Gastrocnemius medialis (tissue), 4 donors: ENCODE measurements around the gene ASB6. TPM values are rescaled to one million over a fixed set of nuclear protein-coding genes. Genes with fewer than 3 reads are reported as not detected.

Source experiments
- ATAC-seq, 2 donors: fragments of 150-250 bp; one replicate each; pipeline ENCODE4 v1.9.1; 2016
- DNase-seq, 2 donors: peaks; one replicate each; pipeline ENCODE4 v3.0.0-alpha.2; 2019
- H3K27ac ChIP-seq, 4 donors: fragments of 200-600 bp; sonication (generic); 1 replicate in 1 of 4; 2 replicates in 3 of 4; pipeline ENCODE4 v1.5.1; 2016 to 2018; ENCODE audit warnings: mild to moderate bottlenecking in 2 of 4, moderate library complexity in 1 of 4
- H3K27me3 ChIP-seq, 3 donors: fragments of 200-600 bp; sonication (generic) in 2 of 3; 1 replicate in 1 of 3; 2 replicates in 2 of 3; pipeline versions ENCODE4 v1.5.1 to v1.6.0; 2016 to 2019; ENCODE audit warnings: mild to moderate bottlenecking in 1 of 3, moderate library complexity in 1 of 3
- H3K36me3 ChIP-seq, 2 donors: fragments of 200-600 bp; sonication (generic) in 1 of 2; one replicate each; pipeline ENCODE4 v1.5.1; 2017 to 2018
- H3K4me1 ChIP-seq, 2 donors: fragments of 200-600 bp; sonication (generic) in 1 of 2; one replicate each; pipeline ENCODE4 v1.5.1; 2016 to 2017; ENCODE audit warnings: mild to moderate bottlenecking in 2 of 2
- H3K4me3 ChIP-seq, 4 donors: fragments of 200-600 bp; sonication (generic) in 3 of 4; 1 replicate in 1 of 4; 2 replicates in 3 of 4; pipeline ENCODE4 v1.5.1; 2016 to 2019; ENCODE audit warnings: mild to moderate bottlenecking in 2 of 4
- H3K9me3 ChIP-seq, 3 donors: fragments of 200-600 bp; sonication (generic) in 2 of 3; 1 replicate in 1 of 3; 2 replicates in 2 of 3; pipeline ENCODE4 v1.5.1; 2016 to 2019
- CTCF ChIP-seq, 5 experiments: fragments of 450-650 bp in 3 of 5; fragments of 200-600 bp in 2 of 5; sonication (generic) in 2 of 5; IDR thresholded peaks in 4 of 5; conservative IDR thresholded peaks in 1 of 5; 1 replicate in 4 of 5; 2 replicates in 1 of 5; pipeline ENCODE4 v1.5.1; 2016 to 2019; ENCODE audit warnings: antibody characterized with exemption in 5 of 5, mild to moderate bottlenecking in 3 of 5, moderate library complexity in 3 of 5
- POLR2A ChIP-seq, 2 donors: fragments of 450-650 bp; IDR thresholded peaks; one replicate each; pipeline ENCODE4 v1.6.1; 2017; ENCODE audit warnings: antibody characterized with exemption in 2 of 2, mild to moderate bottlenecking in 2 of 2, moderate library complexity in 2 of 2
- in situ Hi-C, 4 donors: fragments of 200-750 bp; cut with MboI; loops; one replicate each; pipeline versions ENCODE4 v1.15.0 to v1.8.0; 2017; ENCODE audit warnings: low sequenced_read_pairs in 4 of 4
- intact Hi-C: fragments of 100-400 bp; cut with DNase I; formaldehyde crosslinking; loops from one replicate; pipeline ENCODE4 v1.15.1; 2023; ENCODE audit warnings: low total_unique reads
- total RNA-seq, 4 donors: library from RNA; depleted of rRNA; stranded (reverse); fragments of >200 nt; gene quantifications; one replicate each; pipeline versions ENCODE4 v1.1.0 to v1.2.3, GENCODE V29; 2016

Gene ASB6
- total RNA-seq, 4 donors from 2014 or later, result 14.4 to 24.0 (median 19.4) TPM

GRCh38 chr9:129620669-129621295 is 21.2 kb downstream of the ASB6 start, which contains the start of gene C9orf50:
Gene C9orf50, minus strand, starts transcription at chr9:129621101. Its CDS starts 527 bp downstream, at chr9:129620574.
- in situ Hi-C loops, result no loop called here
- DNase-seq (no peak), ATAC-seq (no peak)
- Histone ChIP-seq H3K36me3 (no peaks in the 10 kb centered on the region), H3K4me1 (peaks cover 0 to 5% of the 10 kb centered on the region in 2 donors), H3K27ac (no peak within 1 kb of the TSS), H3K9me3 (no peaks in the 10 kb centered on the region), H3K4me3 (peak within 1 kb of the TSS; percentile 43 to 64 (median 49)), H3K27me3 (peaks cover 14 to 27% (median 16%) of the 10 kb centered on the region in 3 donors)
- TF ChIP-seq POLR2A (IDR thresholded peaks at IDR 0.05) (no peak), CTCF (IDR thresholded peaks at IDR 0.05 in 4 of 5, conservative IDR thresholded peaks at IDR 0.05 in 1 of 5) (no peak)
- intact Hi-C loops, result no loop called here

GRCh38 chr9:129619787-129620668 is 21.9 kb downstream of the ASB6 start:
- H3K9me3 ChIP-seq, result no peaks in the 10 kb centered on the region
- ATAC-seq, result no peak
- no peaks in the 10 kb centered on the region for H3K36me3 ChIP-seq
- peaks cover 0 to 5% of the 10 kb centered on the region in 2 donors for H3K4me1 ChIP-seq
- intact Hi-C loops, result no loop called here
- in situ Hi-C loops, result loop anchor here in 3 of 4 donors (5.0 to 10.0 kb wide), 3 partner anchors 483 to 488 kb away; no protein-coding TSS in a partner anchor
- peaks cover 14 to 27% (median 16%) of the 10 kb centered on the region in 3 donors for H3K27me3 ChIP-seq
- DNase-seq, result no peak
- peak overlapping the region; percentile 43 to 64 (median 49) for H3K4me3 ChIP-seq
- H3K27ac ChIP-seq, result no peak overlapping the region
- TF ChIP-seq POLR2A (IDR thresholded peaks at IDR 0.05) (no peak), CTCF (IDR thresholded peaks at IDR 0.05 in 4 of 5, conservative IDR thresholded peaks at IDR 0.05 in 1 of 5) (no peak)

GRCh38 chr9:129617167-129617566 is 24.8 kb downstream of the ASB6 start:
- TF ChIP-seq CTCF (IDR thresholded peaks at IDR 0.05 in 4 of 5, conservative IDR thresholded peaks at IDR 0.05 in 1 of 5) (no peak), POLR2A (IDR thresholded peaks at IDR 0.05) (no peak)
- ATAC-seq, result no peak
- no peak overlapping the region for H3K27ac ChIP-seq
- intact Hi-C loops, result no loop called here
- peaks cover 0 to 5% of the 10 kb centered on the region in 2 donors for H3K4me1 ChIP-seq
- no peak overlapping the region for H3K4me3 ChIP-seq
- no peak for DNase-seq
- no peaks in the 10 kb centered on the region for H3K9me3 ChIP-seq
- no peaks in the 10 kb centered on the region for H3K36me3 ChIP-seq
- in situ Hi-C loops, result loop anchor here in 3 of 4 donors (5.0 to 10.0 kb wide), 3 partner anchors 480 to 485 kb away; no protein-coding TSS in a partner anchor
- H3K27me3 ChIP-seq, result peaks cover 14 to 27% (median 16%) of the 10 kb centered on the region in 3 donors

- H3K36me3 ChIP-seq, result no peaks in the 10 kb centered on the region
- TF ChIP-seq CTCF (IDR thresholded peaks at IDR 0.05 in 4 of 5, conservative IDR thresholded peaks at IDR 0.05 in 1 of 5), result no peak
- TF ChIP-seq POLR2A (IDR thresholded peaks at IDR 0.05), result no peak
- DNase-seq (no peak), ATAC-seq (no peak)
- no peak overlapping the region for H3K27ac ChIP-seq
- no peak overlapping the region for H3K4me3 ChIP-seq
- in situ Hi-C loops (loop anchor here in 3 of 4 donors (5.0 to 10.0 kb wide), 3 partner anchors 478 to 483 kb away; no protein-coding TSS in a partner anchor), intact Hi-C loops (no loop called here)
- H3K9me3 ChIP-seq, result no peaks in the 10 kb centered on the region
- H3K27me3 ChIP-seq, result peaks cover 10 to 15% (median 11%) of the 10 kb centered on the region in 3 donors
- H3K4me1 ChIP-seq, result peaks cover 4 to 12% of the 10 kb centered on the region in 2 donors
Observed at GRCh38 chr9:129615407-129616285, 26.3 kb downstream of the ASB6 start.
